Heart left ventricle (tissue), 16 donors: ENCODE measurements around the gene GART. TPM values are rescaled to one million over a fixed set of nuclear protein-coding genes. Genes with fewer than 3 reads are reported as not detected.

Experiments
- ATAC-seq, 4 donors: fragments of 200-7000 bp; cut with Tn5 transposase; one replicate each; pipeline ENCODE4 v1.9.1; 2020 to 2022; ENCODE audit warnings: moderate library complexity in 4 of 4, mild to moderate bottlenecking in 3 of 4, moderate number of reproducible peaks in 1 of 4
- DNase-seq, 5 donors: peaks; one replicate each; pipeline ENCODE4 v3.0.0-alpha.2; 2020
- H3K27ac ChIP-seq, 12 donors: fragments of 200-600 bp; sonication (generic) in 4 of 12; one replicate each; pipeline versions ENCODE4 v1.5.0 to v1.8.0; 2016 to 2022; ENCODE audit warnings: mild to moderate bottlenecking in 2 of 12
- H3K27me3 ChIP-seq, 9 donors: fragments of 200-600 bp; sonication (generic) in 2 of 9; one replicate each; pipeline versions ENCODE4 v1.5.1 to v1.8.0; 2016 to 2022; ENCODE audit warnings: mild to moderate bottlenecking in 3 of 9
- H3K36me3 ChIP-seq, 9 donors: fragments of 200-600 bp; sonication (generic) in 2 of 9; one replicate each; pipeline versions ENCODE4 v1.5.0 to v1.8.0; 2018 to 2022; ENCODE audit warnings: mild to moderate bottlenecking in 2 of 9
- H3K4me1 ChIP-seq, 12 donors: fragments of 200-600 bp; sonication (generic) in 4 of 12; one replicate each; pipeline versions ENCODE4 v1.5.0 to v1.8.0; 2016 to 2022; ENCODE audit warnings: mild to moderate bottlenecking in 3 of 12
- H3K4me3 ChIP-seq, 12 donors: fragments of 200-600 bp; sonication (generic) in 4 of 12; one replicate each; pipeline versions ENCODE4 v1.5.0 to v1.8.0; 2017 to 2022; ENCODE audit warnings: mild to moderate bottlenecking in 9 of 12, moderate library complexity in 4 of 12
- H3K9me3 ChIP-seq, 12 donors: fragments of 200-600 bp; sonication (generic) in 4 of 12; one replicate each; pipeline versions ENCODE4 v1.5.0 to v1.8.0; 2016 to 2022; ENCODE audit warnings: mild to moderate bottlenecking in 1 of 12
- POLR2A ChIP-seq, 2 donors: fragments of 450-650 bp; IDR thresholded peaks; one replicate each; pipeline ENCODE4 v1.6.1; 2017; ENCODE audit warnings: antibody characterized with exemption in 2 of 2, mild to moderate bottlenecking in 2 of 2, moderate library complexity in 2 of 2
- WGBS, 4 donors: extraction: QIAGEN DNeasy Blood & Tissue Kit in 2 of 4; methylation state at CpG; one replicate each; pipeline versions ENCODE4 v1.1.5 to v1.1.7; 2013 to 2018; 5-methylcytosine and 5-hydroxymethylcytosine counted together
- intact Hi-C, 10 donors: fragments of 100-400 bp; cut with DNase I; formaldehyde crosslinking; loops; one replicate each; pipeline versions ENCODE4 v1.11.1 to v1.14.2; 2022
- polyA plus RNA-seq, 2 donors: library from polyadenylated mRNA; stranded (reverse); fragments of 200-250 nt; gene quantifications; one replicate each; pipeline ENCODE4 v1.2.3, GENCODE V29; 2013
- total RNA-seq, 9 donors: library from RNA; depleted of rRNA in 2 of 9; stranded (reverse); fragments of >200 nt in 2 of 9; fragmentation: NEBNext Ultra II Directional in 3 of 9; extraction: Animal tissue kit (Norgen Biotek cat#: 25700) in 3 of 9; gene quantifications; one replicate each; pipeline versions ENCODE4 v1.1.0 to v1.2.4, GENCODE V29; 2016 to 2023
- TF ChIP-seq, protein P1 (sequence below), 12 donors: fragments of 200-600 bp; sonication (generic) in 4 of 12; IDR thresholded peaks; one replicate each; pipeline versions ENCODE4 v1.5.0 to v1.8.0; 2018 to 2022; ENCODE audit warnings: antibody characterized with exemption in 12 of 12, mild to moderate bottlenecking in 5 of 12
- donor health status: ischemic (EF 13 %, LVEDD 7.1; RV severe dilation, severe dysfunction).
- donor health status: healthy with polysubstance abuse.
- donor health status: DM: no; HTN: yes; CAD: no.
- donor health status: DM: no; HTN: no; CAD: no.
- donor health status: ischemic (EF 25% LVEDD 6.9; RV normal size, moderate dysfunction).
- donor health status: ischemic (EF 25% LVEDD 5.7; RV mildly dilated, moderate dysfunction).
- donor health status: healthy.
- donor health status: DM: yes; HTN: yes; CAD: no.
- donor health status: ischemic (EF 35%, LVEDD 5.7; RV mildly dilated, moderate dysfunction).
- donor health status: nonischemic (EF 11% LVEDD 7.7; RV severe dilation, severe dysfunction).
- donor health status: DM: yes; HTN: yes; CAD: no.
- donor health status: PGD.
- donor health status: ischemic (EF 29% LVEDD 5.4; RV normal size, mild dysfunction).
- donor health status: nonischemic (EF 23%, LVEDD 6.1; RV moderate dilation, normal function).

GART gene
- total and polyA plus RNA-seq, 11 donors: 9.0 to 53.1 (median 40.7) TPM

DNA sequence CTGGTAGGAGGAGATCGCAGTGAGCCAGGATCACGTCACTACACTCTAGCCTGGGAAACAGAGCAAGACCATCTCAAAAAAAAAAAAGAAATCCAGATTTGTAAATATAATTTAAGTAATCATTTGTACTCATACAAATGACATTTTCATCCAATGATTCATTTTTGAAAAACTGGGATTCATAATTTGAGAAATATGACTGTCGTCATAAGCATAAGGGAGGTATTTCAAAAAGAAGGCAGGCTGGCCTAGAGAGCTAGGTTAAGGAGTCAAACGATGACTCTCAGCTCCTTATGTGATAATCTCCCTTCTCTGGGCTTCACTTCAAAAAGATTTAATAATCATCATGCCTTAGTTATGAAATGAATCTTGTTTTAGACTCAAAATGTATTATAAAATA is 2.3 kb downstream of the GART start:
- intact Hi-C loops: loop anchor here in 5 of 10 donors (5.0 to 10.0 kb wide), 5 partner anchors 47 to 62 kb away; partner anchors contain the start of genes DONSON (in 3 of the 5), DNAJC28 (in 1 of the 5) and TMEM50B (in 1 of the 5)
- H3K9me3 ChIP-seq: no peaks in the 10 kb centered on the region
- no peaks in the 10 kb centered on the region for H3K27me3 ChIP-seq
- H3K36me3 ChIP-seq: peaks cover 0 to 47% (median 44%) of the 10 kb centered on the region in 9 donors
- H3K27ac ChIP-seq: no peak overlapping the region
- TF ChIP-seq, protein P1, sequence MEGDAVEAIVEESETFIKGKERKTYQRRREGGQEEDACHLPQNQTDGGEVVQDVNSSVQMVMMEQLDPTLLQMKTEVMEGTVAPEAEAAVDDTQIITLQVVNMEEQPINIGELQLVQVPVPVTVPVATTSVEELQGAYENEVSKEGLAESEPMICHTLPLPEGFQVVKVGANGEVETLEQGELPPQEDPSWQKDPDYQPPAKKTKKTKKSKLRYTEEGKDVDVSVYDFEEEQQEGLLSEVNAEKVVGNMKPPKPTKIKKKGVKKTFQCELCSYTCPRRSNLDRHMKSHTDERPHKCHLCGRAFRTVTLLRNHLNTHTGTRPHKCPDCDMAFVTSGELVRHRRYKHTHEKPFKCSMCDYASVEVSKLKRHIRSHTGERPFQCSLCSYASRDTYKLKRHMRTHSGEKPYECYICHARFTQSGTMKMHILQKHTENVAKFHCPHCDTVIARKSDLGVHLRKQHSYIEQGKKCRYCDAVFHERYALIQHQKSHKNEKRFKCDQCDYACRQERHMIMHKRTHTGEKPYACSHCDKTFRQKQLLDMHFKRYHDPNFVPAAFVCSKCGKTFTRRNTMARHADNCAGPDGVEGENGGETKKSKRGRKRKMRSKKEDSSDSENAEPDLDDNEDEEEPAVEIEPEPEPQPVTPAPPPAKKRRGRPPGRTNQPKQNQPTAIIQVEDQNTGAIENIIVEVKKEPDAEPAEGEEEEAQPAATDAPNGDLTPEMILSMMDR (IDR thresholded peaks at IDR 0.05): no peak
- TF ChIP-seq POLR2A (IDR thresholded peaks at IDR 0.05): no peak
- ATAC-seq: no peak
- no peak overlapping the region for H3K4me3 ChIP-seq
- H3K4me1 ChIP-seq: peaks cover 0 to 23% (median 16%) of the 10 kb centered on the region in 12 donors
- no peak for DNase-seq
- WGBS, 4 donors: 81 to 84% (median 82%) methylated on average over 4 of the region's 4 CpGs

DNA sequence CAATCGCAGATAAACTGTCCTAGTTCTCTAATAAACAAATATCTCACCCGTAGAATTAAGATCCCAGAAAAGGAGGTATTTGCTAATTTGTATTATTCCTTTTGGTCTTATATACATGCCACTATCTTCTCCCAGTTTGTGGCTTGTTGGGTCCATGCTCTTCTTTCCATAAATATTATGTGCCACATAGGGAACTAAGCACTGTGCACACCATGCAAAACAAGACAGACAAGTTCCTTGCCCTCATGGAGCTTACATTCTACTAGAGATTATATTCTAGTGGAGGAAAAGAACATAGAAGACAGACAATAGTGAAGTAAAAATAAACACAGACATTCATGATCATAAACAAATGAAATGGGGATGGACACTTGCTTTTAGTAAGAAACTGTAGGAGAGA is 4.7 kb downstream of the GART start:
- ATAC-seq (no peak), DNase-seq (no peak)
- Histone ChIP-seq H3K27me3 (no peaks in the 10 kb centered on the region), H3K9me3 (no peaks in the 10 kb centered on the region), H3K4me1 (peaks cover 0 to 16% (median 10%) of the 10 kb centered on the region in 12 donors), H3K36me3 (peaks cover 0 to 71% (median 68%) of the 10 kb centered on the region in 9 donors), H3K4me3 (no peak overlapping the region), H3K27ac (no peak overlapping the region)
- WGBS, 4 donors: 94 to 100% (median 98%) methylated on average over 2 of the region's 2 CpGs
- no peak for TF ChIP-seq POLR2A (IDR thresholded peaks at IDR 0.05)
- TF ChIP-seq, protein P1 (IDR thresholded peaks at IDR 0.05): no peak
- intact Hi-C loops: no loop called here

DNA sequence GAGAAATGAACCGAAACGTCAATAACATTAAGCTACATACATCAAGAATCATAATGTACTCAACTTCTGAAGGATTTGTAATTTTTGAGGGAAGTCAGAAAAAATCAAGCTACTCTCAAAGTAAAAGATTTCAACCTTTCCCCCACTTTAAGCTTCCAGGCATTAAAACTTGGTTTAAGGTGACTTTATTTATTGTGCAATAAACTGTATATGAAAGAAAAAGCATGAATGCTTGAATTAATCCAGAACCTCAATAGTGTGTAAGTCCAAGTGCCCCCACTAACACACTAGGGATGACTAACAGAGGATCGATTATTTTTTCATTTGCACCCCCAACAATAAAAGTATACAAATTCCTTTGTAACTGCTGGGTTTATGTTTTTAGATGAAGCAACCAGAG is 10.9 kb downstream of the GART start:
- ATAC-seq (no peak), DNase-seq (no peak)
- WGBS, 4 donors: 92 to 95% (median 92%) methylated on average over 3 of the region's 3 CpGs
- no peak overlapping the region for H3K27ac ChIP-seq
- no peaks in the 10 kb centered on the region for H3K4me1 ChIP-seq
- H3K36me3 ChIP-seq: peaks cover 0 to 100% (median 93%) of the 10 kb centered on the region in 9 donors
- H3K9me3 ChIP-seq: no peaks in the 10 kb centered on the region
- H3K27me3 ChIP-seq: no peaks in the 10 kb centered on the region
- TF ChIP-seq, protein P1 (IDR thresholded peaks at IDR 0.05): no peak
- TF ChIP-seq POLR2A (IDR thresholded peaks at IDR 0.05): no peak
- intact Hi-C loops: no loop called here
- no peak overlapping the region for H3K4me3 ChIP-seq

DNA sequence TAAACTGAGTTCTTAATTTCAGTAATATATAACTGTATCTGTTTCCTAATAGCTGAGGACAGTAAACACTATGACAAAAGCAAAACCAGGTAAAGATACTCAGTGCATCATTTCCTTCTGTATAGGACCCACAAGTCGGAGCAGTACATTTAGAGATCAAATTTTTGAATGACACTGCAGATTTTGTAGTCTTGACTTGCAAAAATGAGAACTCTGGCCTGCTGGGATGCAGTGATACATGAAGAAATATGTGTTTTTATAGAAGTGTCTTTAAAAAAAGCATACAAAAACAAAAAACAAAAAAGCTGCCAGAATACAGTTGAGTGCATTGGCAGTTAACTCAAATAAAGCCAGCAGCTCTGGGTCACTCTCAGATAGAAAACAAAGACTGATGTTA is 19.0 kb downstream of the GART start:
- Histone ChIP-seq H3K9me3 (no peaks in the 10 kb centered on the region), H3K4me1 (peaks cover 0 to 4% (median 0%) of the 10 kb centered on the region in 12 donors), H3K27ac (no peak overlapping the region), H3K27me3 (no peaks in the 10 kb centered on the region), H3K4me3 (no peak overlapping the region), H3K36me3 (peaks cover 0 to 89% (median 54%) of the 10 kb centered on the region in 9 donors)
- no peak for DNase-seq
- intact Hi-C loops: no loop called here
- WGBS, 4 donors: 75 to 87% (median 77%) methylated on average over 1 of the region's 1 CpG
- no peak for TF ChIP-seq POLR2A (IDR thresholded peaks at IDR 0.05)
- TF ChIP-seq, protein P1 (IDR thresholded peaks at IDR 0.05): no peak
- ATAC-seq: no peak
